Small intestine (tissue), 7 donors: ENCODE measurements around the gene STEEP1. TPM values are rescaled to one million over a fixed set of nuclear protein-coding genes. Genes with fewer than 3 reads are reported as not detected.
A peak's percentile ranks its signal among the peaks of the same experiment; 100 is the strongest.

ENCODE experiments used
- DNase-seq, 2 donors: peaks; one replicate each; pipeline versions ENCODE4 v3.0.0 to v3.0.0-alpha.2; 2013
- FAIRE-seq: peaks from 2 replicates; lab custom pipeline; 2012; peaks lifted over from hg19 to GRCh38; lab: Jason Lieb, UNC
- H3K27ac ChIP-seq, 3 donors: one replicate each; pipeline ENCODE4 v1.5.1; 2013; ENCODE audit warnings: low read length in 2 of 3, mild to moderate bottlenecking in 2 of 3, control low read depth in 1 of 3, inconsistent platforms in 1 of 3, low read depth in 1 of 3, moderate library complexity in 1 of 3
- H3K27me3 ChIP-seq, 3 donors: one replicate each; pipeline ENCODE4 v1.6.1; 2013; ENCODE audit warnings: low read length in 3 of 3, inconsistent platforms in 1 of 3; ENCODE audit not compliant: control insufficient read depth in 3 of 3, insufficient read depth in 3 of 3
- H3K36me3 ChIP-seq, 3 donors: one replicate each; pipeline ENCODE4 v1.6.1; 2013; ENCODE audit warnings: low read length in 3 of 3, inconsistent platforms in 1 of 3, low read depth in 1 of 3, mild to moderate bottlenecking in 1 of 3, moderate library complexity in 1 of 3; ENCODE audit not compliant: control insufficient read depth in 3 of 3, insufficient read depth in 2 of 3
- H3K4me1 ChIP-seq, 3 donors: one replicate each; pipeline ENCODE4 v1.6.1; 2013; ENCODE audit warnings: low read length in 2 of 3, inconsistent platforms in 1 of 3, low read depth in 1 of 3, mild to moderate bottlenecking in 1 of 3, moderate library complexity in 1 of 3; ENCODE audit not compliant: control insufficient read depth in 3 of 3, insufficient read depth in 2 of 3
- H3K4me3 ChIP-seq, 3 donors: one replicate each; pipeline ENCODE4 v1.5.1; 2013; ENCODE audit warnings: low read length in 3 of 3, control low read depth in 1 of 3, inconsistent platforms in 1 of 3, low read depth in 1 of 3, mild to moderate bottlenecking in 1 of 3, moderate library complexity in 1 of 3
- H3K9me3 ChIP-seq, 2 donors: one replicate each; pipeline ENCODE4 v1.6.1; 2013; ENCODE audit warnings: low read depth in 1 of 2, low read length in 1 of 2; ENCODE audit not compliant: control insufficient read depth in 2 of 2, insufficient read depth in 1 of 2
- WGBS, 3 donors: extraction: QIAGEN DNeasy Blood & Tissue Kit; methylation state at CpG; one replicate each; pipeline ENCODE4 v1.1.7; 2013; 5-methylcytosine and 5-hydroxymethylcytosine counted together
- polyA plus RNA-seq, 4 donors: library from polyadenylated mRNA; stranded (reverse) in 3 of 4; unstranded in 1 of 4; fragments of 200-250 nt in 3 of 4; fragments of 120-200 nt in 1 of 4; gene quantifications; one replicate each; pipeline versions ENCODE4 v1.2.1 to v1.2.3, GENCODE V29; 2013
- donor health status: healthy with polysubstance abuse.
- donor health status: control.
- donor health status: control.
- donor health status: Bipolar disorder and iron deficiency.
- donor health status: healthy.

The STEEP1 gene
- polyA plus RNA-seq, 4 donors, result 14.1 to 25.7 (median 20.4) TPM

DNA sequence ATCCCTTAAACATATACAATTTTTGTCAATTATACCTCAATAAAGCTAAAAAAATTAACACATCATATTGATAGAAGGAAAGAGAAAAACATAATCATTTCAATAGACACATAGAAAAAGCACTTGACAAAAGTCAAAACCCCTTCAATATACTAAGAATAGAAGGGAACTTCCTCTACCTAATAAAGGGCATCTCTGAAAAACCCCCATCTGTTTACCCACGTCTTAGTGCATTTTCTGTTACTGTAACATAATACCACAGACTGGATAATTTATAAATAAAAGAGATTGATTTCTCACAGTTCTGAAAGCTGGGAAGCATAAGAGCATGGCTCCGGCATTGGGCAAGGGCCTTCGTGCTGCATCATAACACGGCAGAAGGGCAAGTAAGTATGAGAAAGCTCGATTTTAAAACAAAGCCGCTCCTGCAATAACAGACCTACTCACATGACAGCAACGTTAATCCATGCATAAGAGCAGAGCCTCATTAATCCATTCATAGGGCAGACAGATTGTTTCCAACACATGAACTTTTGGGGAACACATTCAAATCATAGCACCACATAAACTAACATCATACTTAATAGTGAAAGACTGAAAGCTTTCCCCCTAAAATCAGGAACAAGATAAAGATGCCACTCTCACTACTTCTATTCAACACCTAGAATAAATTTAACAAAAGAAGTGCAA is 15.7 kb downstream of the STEEP1 start:
- Histone ChIP-seq H3K4me3 (no peak overlapping the region), H3K36me3 (peaks cover 0 to 4% (median 0%) of the 10 kb centered on the region in 3 donors), H3K9me3 (no peaks in the 10 kb centered on the region), H3K4me1 (no peaks in the 10 kb centered on the region), H3K27ac (no peak overlapping the region), H3K27me3 (no peaks in the 10 kb centered on the region)
- FAIRE-seq (no peak), DNase-seq (no peak)
- WGBS, 3 donors, result 53 to 83% (median 63%) methylated on average over 7 of the region's 7 CpGs

DNA sequence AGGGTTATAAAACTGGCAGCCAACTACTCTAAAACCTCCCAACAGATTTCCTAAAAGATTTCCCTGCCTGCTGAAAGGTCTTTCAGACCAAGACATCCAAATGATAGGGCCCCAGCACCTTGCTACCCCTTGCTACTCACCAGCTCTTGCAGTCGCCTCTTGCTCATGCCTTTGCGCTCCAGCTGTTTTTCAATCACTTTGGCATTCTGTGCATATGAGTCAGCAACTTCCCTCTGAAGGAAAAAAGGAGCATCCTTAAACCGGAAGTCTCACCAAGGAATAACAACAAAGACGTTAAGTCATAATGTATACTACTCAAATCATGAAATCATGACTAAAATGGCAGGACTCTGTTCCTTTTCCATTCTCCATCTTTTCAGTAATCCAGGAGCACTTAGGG is 24.0 kb downstream of the STEEP1 start:
- H3K4me1 ChIP-seq, result no peaks in the 10 kb centered on the region
- H3K9me3 ChIP-seq, result no peaks in the 10 kb centered on the region
- no peaks in the 10 kb centered on the region for H3K27me3 ChIP-seq
- peaks cover 2 to 3% (median 2%) of the 10 kb centered on the region in 3 donors for H3K36me3 ChIP-seq
- 75 to 87% (median 80%) methylated on average over 4 of the region's 4 CpGs for WGBS, 3 donors
- H3K4me3 ChIP-seq, result no peak overlapping the region
- DNase-seq (no peak), FAIRE-seq (no peak)
- H3K27ac ChIP-seq, result no peak overlapping the region

DNA sequence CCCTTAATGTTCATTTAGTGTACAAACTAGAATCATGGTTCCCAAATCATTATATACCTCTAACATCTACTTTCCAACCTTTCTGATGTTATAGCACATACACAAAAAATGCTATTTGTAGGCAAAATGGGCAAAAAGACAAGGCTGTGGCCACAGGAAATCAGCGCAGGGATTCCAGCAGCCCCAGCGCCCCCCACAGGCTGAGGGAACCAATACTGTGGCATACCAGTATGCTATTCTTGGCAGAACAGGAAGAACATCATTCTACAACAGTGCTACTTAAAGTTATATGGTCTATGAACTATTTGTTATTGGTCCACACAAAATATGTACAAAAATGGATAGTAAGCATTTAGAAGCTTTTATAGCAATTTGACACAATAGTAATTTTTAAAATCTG is 25.3 kb downstream of the STEEP1 start:
- DNase-seq (no peak), FAIRE-seq (no peak)
- H3K36me3 ChIP-seq, result peaks cover 2 to 3% (median 2%) of the 10 kb centered on the region in 3 donors
- no peaks in the 10 kb centered on the region for H3K27me3 ChIP-seq
- WGBS, 3 donors, result 42 to 56% (median 46%) methylated on average over 2 of the region's 2 CpGs
- H3K27ac ChIP-seq, result no peak overlapping the region
- no peak overlapping the region for H3K4me3 ChIP-seq
- no peaks in the 10 kb centered on the region for H3K4me1 ChIP-seq
- H3K9me3 ChIP-seq, result no peaks in the 10 kb centered on the region

DNA sequence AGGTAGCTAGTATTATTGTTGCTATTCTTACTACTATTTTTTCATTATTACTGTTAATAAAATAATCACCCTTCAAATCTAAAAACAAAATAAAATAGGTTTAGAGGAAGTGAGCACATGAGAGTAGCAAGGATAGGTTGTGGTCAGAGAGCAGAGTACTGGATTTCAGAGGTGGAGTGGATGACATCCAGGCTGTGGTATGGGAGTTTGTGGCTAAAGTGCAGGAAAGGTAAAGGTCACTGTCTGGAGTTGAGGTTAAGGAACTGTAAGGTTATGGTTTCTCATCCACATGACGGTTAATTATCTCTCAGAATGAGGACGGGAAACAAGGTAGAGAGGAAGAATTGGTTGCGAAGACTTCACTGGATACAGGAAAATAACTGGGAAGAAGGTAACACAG is 27.7 kb downstream of the STEEP1 start:
- FAIRE-seq, result no peak
- WGBS, 3 donors, result 53 to 75% (median 72%) methylated on average over 3 of the region's 3 CpGs
- no peaks in the 10 kb centered on the region for H3K9me3 ChIP-seq
- H3K27ac ChIP-seq, result no peak overlapping the region
- peaks cover 2% of the 10 kb centered on the region in 3 donors for H3K36me3 ChIP-seq
- H3K27me3 ChIP-seq, result no peaks in the 10 kb centered on the region
- peak in 1 of 2 donors; percentile 9 for DNase-seq
- H3K4me3 ChIP-seq, result no peak overlapping the region
- H3K4me1 ChIP-seq, result no peaks in the 10 kb centered on the region

DNA sequence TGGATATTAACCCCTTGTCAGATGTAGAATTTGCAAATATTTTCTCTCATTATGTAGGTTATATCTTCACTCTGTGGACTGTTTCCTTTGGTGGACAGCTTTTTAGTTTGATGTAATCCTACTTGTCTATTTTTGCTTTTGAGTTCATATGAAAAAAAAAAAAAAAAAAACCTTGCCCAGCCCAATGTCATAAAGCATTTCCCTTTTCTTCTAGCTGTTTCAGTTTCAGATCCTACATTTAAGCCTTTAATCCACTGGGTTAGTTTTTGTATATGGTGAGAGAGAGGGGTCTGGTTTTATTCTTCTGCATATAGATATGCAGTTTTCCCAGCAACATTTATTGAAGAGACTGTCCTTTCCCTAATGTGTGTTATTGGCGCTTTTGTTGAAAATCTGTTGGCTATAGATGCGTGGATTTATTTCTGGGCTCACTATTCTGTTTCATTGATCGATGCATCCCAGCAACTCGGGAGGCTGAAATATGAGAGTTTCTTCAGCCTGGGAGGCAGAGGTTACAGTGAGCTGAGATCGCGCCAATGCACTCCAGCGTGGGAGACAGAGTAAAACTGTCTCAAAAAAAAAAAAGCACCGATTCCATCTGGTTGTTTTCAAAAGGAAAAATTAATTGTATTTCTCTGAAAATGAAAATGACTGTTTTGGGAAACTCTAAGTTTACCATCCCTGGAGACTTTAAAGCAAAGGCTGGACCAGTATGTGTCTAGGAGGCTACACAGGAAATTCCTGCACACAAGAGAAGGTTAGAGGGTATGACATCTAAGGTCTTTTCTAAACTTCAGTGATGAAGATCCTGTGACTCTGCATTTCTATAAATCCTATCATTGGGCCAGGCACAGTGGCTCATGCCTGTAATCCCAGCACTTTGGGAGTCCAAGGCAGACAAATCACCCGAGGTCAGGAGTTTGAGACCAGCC is 35.6 kb downstream of the STEEP1 start:
- Histone ChIP-seq H3K27ac (no peak overlapping the region), H3K27me3 (no peaks in the 10 kb centered on the region), H3K36me3 (no peaks in the 10 kb centered on the region), H3K9me3 (no peaks in the 10 kb centered on the region), H3K4me1 (no peaks in the 10 kb centered on the region), H3K4me3 (no peak overlapping the region)
- DNase-seq, result no peak
- 63 to 86% (median 81%) methylated on average over 9 of the region's 9 CpGs for WGBS, 3 donors
- FAIRE-seq, result no peak

DNA sequence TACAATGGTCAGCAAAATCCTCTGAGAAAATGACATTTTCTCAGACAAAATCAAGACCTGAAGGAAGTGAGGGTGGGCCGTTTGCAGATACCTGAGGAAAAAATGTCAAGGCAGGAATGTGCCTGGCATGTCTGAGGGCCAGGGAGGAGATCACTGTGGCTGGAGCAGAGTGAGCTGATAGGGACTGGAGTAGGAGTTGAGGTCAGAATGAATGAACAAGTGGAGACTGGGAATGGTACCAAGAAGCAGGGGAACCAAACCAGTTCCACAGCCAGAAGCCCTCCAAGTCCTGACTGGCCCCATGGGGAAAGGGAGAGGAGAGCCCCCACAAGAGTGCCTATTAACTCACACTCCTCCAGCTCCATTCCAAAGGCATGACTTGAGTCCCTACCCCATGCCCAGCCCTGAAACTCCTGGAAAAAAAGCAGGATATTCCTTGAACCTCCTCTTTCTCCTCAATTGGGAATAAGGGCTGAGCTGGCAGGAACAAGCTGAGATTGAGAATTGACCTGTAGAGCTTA is 41.5 kb downstream of the STEEP1 start:
- no peak for FAIRE-seq
- WGBS, 3 donors, result 73 to 91% (median 78%) methylated on average over 1 of the region's 1 CpG
- H3K27me3 ChIP-seq, result no peaks in the 10 kb centered on the region

DNA sequence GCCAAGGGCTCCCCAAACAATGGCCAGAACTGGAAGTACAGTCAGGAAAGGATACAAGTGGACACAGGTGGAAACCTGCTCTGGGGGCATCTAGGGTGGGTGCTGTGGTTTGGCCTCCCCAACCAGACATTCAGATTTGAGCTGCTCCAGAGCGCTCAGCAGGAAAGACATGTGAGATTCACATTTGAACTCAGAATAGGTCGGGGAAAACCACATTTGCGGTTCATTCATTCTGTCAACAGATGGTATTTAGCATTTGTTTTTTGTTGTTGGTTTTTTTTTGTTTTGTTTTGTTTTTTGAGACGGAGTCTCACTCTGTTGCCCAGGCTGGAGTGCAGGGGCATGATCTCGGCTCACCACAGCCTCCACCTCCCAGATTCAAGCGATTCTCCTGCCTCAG is 44.0 kb downstream of the STEEP1 start:
- no peak for FAIRE-seq
- DNase-seq, result no peak
- H3K36me3 ChIP-seq, result no peaks in the 10 kb centered on the region
- WGBS, 3 donors, result 79 to 87% (median 86%) methylated on average over 6 of the region's 6 CpGs
- no peaks in the 10 kb centered on the region for H3K9me3 ChIP-seq
- no peak overlapping the region for H3K27ac ChIP-seq
- H3K27me3 ChIP-seq, result no peaks in the 10 kb centered on the region
- H3K4me1 ChIP-seq, result no peaks in the 10 kb centered on the region
- no peak overlapping the region for H3K4me3 ChIP-seq

More for the DNA sequence above, 41.5 kb downstream of the STEEP1 start:
- Histone ChIP-seq H3K27ac (no peak overlapping the region), H3K4me1 (no peaks in the 10 kb centered on the region), H3K9me3 (no peaks in the 10 kb centered on the region), H3K4me3 (no peak overlapping the region), H3K36me3 (no peaks in the 10 kb centered on the region)
- no peak for DNase-seq

DNA sequence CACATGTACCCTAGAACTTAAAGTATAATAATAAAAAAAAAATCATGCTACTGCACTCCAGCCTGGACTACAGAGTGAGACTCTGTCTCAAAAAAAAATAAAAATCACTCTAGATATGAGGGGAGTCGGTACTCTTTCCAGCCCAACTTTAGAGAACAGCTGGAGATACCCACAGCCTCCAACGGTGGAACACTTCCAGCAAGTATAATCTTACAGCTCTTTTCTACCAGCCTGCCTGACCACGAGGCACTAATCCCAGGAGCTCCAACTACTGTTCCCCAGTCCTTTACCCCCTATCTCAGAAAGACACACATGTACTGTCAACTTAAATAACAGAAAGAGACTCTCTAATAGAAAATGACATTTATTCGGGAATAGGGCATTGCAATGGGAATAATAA is 46.8 kb downstream of the STEEP1 start:
- H3K4me1 ChIP-seq, result no peaks in the 10 kb centered on the region
- H3K27me3 ChIP-seq, result no peaks in the 10 kb centered on the region
- no peak overlapping the region for H3K27ac ChIP-seq
- no peaks in the 10 kb centered on the region for H3K9me3 ChIP-seq
- H3K36me3 ChIP-seq, result no peaks in the 10 kb centered on the region
- H3K4me3 ChIP-seq, result no peak overlapping the region
- 72 to 82% (median 77%) methylated on average over 4 of the region's 4 CpGs for WGBS, 3 donors
- no peak for DNase-seq
- FAIRE-seq, result no peak
